COR-L47 (cell line): ENCODE data around the gene GPSM1.
A peak's percentile ranks its signal among the peaks of the same experiment; 100 is the strongest.

ENCODE experiments used
- DNase-seq: peaks from one replicate; lab custom pipeline; 2025; lab: John Stamatoyannopoulos, UW

GPSM1 gene

DNA sequence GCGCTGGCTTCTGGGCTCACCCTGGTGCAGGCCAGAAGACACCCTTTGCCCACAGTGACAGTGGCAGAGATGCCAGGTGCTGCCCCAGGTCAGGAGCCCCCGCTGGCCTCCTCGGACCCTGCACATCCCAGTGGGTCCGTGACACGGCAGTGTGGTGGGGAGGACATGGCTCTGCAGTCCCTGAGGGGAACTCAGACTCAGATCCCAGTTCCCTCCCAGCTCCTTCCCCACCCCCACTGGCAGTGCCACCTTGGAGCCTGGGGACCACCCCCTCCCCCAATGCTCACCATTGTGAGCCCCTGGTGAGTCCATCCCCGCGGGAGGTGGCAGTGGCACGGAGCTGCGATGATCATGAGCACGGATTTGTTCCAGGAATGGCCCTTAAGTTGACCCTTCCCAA, 22.9 kb upstream of the GPSM1 start:
- no peak for DNase-seq

DNA sequence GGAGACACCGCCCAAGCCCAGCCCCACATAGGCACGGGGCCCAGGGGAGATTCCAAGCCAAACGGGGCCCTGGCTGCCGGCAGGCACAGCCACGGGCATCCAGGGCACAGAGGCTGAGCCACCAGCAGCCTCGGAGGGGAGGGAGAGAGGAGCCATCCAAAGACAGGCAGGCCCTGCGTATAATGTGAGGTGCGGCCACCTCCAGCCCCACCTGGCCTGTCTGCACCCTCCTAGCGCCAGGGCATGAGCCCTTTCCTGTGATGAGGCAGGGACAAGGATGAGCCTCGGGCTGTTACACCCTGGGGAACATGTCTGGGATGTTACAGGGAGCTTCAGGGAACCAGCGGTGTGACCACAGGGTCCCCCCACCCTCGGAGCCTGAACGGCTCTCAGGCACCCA, 22.4 kb upstream of the GPSM1 start:
- DNase-seq = no peak

DNA sequence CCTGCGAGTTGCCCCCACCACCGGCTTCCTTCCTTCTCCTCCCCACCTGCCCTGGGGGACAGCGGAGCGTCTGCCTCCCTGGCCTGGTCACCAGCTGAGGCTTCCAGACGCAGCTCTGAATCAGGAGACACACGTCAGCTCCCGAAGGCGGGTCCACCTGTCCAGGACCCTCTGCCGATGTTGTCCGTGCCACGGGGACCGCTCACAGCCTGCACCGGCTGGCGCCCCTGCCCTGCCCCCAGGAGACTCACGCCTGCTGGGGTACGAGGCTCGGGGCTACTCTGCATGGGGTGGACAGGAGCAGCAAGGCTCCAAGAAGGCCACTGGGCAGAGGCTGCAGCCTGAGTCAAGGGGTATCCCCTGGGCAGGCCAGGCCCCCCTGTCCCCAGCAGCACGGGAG, 21.5 kb upstream of the GPSM1 start:
- no peak for DNase-seq

DNA sequence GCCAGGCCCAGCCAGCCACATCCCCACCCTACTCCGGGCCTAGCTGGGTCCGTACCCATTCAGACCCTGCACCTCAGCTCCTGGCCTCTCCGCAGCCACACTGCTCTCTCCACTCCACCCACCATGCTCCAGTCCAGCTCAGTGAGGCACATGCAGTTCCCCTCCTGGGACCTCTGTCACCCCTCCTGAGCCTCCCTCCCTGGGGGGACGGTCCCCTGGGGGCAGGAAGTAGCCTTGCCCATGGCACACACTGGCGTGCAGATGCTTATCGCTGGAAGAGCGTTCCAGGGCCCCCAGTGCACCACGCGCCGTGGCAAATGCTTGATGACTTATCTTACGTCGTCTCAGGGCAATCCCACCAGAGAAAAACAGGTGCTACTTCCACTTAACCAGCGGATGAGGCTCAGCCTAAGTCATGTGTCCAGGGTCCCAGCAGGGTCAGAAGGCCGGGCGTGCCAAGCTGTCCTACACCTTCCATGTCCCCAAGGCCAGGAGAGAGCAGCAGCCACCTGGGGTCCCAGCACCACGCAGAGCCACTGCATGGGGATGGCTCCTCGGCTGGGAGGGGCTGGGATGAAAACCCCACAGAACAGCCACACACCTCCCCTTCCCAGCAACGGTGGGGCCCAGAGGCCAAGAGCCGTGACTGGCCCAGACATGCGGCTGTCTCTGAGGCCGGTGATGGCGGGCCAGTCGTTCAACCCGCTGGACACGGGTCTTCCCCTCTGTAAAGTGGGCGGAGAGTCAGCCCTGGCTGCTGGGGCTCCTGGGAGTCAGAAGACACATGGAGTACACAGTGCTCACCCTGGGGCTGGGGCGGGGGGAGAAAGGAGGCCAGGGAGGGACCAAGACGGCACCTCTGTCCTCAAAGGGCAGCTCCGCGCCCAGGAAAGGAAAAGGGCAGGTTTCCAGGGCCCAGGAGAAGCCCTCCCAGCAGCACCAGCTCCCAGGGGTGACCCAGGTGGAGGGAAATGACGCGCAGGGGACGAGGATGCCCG, 20.8 kb upstream of the GPSM1 start:
- no peak for DNase-seq

DNA sequence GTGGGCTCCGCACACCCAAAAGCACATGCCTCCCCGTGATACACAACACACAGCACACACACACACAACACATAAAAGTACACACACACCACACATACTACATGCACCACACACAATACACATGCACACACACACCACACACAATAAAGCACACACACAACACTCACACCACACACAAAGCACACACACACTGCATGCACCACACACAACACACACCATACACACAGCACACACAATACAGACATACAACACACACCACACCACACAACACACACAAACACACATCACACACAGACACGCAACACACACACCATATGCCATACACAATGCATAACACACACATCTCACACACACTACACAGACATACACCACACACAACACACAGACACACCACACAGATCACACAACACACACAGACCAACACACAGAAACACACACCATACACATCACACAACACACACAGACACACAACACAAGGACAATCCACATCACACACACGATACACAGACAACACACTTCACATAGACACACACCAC, 20.1 kb upstream of the GPSM1 start:
- DNase-seq = no peak

DNA sequence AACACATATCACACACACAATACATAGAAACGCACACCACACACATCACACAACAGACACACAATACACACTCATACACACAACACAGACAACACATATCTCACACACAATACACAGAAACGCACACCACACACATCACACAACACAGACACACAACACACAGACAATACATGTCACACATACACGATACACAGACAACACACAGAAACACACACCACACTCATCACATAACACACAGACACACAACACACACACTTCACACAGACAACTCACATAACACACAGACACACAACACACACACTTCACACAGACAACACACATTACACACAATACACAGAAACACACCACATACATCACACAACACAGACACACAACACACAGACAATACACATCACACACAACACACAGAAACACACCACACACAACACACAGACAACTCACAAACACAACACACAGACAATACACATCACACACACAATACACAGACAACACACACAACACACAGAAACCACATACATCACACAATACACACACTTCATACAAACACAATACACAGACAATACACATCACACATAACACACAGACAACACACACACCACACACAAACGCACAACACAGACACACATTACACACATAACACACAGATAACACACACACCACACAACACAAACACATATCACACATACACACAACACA, 19.2 kb upstream of the GPSM1 start:
- no peak for DNase-seq

DNA sequence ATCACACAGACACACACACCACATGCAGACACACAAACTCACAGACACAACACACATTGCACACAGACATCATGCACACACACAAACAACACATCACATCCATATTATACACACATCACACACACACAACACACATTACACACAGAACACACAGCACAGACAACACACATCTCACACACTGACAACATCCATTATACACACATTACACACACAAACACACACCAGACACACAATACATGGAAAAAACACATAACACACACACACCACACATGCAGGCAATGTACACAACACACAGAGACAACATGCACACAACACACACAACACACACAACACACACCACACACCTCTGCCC, 18.7 kb upstream of the GPSM1 start:
- DNase-seq = no peak

DNA sequence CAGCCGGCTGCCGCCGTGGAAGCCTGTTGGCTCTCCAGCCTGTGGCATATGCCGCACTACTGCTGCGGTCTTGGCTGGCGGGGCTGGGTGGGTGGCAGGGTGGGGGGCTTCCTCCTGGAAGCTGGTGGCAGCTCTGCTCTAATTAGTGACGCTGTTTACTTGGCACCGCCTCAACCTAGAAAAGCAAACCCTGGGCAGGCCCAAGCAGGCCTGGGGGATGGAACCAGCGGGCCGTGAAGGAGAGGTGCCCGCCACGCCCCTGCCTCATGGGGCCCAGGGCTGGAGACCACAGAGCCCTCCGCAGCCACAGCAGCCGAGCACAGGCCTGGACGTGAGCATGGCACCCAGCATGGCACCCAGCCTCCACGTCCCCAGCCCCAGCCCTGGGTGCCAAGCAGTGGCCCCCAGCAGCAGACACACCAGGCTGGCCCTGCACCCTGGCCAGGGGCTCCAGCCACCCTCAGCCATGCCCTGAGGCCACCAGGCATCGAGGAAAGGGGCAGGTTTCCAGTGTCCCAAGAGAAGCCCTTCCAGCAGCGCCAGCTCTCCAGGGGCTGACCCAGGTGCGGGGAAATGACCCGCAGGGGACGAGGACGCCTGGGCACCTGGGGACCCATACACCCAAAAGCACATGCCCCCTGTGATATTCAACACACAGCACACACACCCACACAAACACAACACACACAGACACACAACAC, 18.1 kb upstream of the GPSM1 start:
- DNase-seq = peak; percentile 96

DNA sequence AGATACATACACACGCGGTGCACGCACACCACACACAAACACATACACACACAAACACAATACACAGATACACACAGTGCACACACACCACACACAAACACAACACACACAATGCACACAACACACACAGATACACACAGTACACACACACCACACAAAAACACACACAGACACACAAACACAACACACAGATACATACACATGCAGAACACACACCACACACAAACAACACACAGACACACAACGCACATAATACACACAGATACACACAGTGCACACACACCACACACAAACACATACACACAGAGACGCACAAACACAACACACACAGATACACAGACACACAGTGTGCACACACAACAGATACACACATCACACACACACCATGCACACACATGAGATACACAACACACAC, 17.5 kb upstream of the GPSM1 start:
- DNase-seq = no peak

DNA sequence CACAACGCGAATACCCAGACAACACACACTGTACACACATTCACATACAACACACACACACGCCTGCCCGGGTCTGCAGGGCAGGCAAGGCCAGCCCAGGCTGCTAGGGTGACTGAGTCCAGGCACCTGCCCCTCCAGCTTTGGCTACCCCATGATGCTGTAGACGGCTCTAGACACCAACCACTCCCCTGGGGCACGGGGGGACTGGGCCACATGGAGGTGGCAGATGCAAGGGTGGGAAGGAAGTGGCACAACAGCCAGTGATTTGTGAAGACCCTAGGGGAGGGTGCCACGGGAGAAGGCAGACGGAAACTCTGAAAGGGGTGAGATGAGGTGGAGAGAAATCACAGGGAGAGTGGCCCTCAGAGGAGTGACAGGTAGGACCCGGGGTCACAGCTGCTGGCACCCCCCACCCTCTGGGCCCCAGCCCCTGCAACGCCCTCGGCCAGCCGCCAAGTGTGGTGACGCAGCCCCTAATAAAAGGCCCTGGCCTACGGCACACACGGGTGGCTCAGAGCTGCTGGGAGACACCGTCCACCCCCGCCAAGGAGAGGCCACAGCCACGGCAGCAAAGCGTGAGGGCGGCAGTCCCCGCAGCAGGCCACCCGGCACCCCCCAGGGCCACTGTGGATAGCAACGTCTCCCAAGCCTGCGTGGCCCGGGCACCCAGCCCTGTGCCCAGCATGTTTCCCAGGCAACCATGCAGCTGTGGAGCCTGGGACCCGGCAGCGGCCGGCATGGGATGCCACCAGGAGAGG, 16.9 kb upstream of the GPSM1 start:
- peak; percentile 61 for DNase-seq

DNA sequence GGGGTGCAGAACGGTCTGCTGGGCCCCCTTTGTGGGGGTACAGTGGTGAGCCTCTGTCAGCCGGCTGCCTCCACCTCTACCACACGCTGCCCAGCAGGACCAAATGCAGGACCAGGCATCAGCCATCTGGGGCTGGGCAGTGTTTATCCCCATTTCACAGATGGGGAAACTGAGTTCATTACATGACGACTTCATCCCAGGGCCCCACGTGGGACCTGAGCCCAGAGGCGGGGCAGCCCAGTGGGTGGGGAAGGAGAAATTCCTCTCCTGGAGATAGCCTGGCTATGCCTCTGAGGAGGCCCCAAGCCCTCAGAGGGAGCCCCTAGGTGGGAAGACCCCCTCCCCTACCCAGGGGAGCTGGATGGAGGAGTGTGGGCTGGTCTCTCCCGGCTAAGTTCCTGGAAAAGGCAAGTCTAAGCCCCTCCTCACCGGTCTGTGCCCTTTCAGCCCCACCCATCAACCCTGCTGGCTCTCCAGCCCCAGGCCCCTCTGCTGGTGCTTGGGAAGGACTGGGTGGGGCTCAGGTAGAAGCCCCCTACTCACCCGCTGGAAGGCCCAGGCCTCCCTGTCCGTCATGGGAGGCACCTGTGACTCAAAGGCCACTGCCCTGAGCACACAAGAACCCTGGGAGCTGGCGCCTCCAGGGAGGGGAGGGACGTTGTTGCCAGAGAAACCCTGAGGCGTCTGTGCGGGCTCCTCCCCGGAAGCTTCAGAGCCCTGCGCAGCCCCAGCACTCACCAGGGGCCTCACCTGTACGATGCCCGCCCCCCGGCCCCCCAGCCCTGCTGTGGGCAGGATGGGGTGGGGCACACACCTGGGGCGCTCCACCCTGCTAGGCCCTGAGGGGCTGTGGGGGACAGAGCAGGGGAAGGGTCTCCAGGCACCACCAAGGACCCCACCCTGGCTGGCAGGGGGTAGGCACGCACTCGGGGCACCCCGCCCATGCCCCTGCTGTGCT, 16.0 kb upstream of the GPSM1 start:
- DNase-seq = peak; percentile 85

DNA sequence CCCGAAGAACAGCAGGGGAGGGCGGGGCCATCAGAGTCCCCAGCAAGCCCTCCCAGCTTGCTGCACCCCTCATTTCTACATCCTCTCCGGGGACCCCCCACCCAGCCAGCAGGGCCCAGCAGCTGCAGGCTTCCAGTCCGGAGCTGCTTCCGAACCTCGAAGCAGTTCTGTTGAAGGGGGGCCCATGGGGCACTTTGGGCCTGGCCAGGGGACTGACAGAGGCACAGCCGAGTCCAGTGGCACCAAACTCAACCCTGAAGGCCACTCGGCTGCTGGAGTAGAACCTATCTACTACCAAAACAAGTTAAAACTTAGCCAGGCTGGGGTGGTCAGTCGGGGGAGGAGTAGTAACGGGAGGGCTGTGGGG, 15.3 kb upstream of the GPSM1 start:
- no peak for DNase-seq

DNA sequence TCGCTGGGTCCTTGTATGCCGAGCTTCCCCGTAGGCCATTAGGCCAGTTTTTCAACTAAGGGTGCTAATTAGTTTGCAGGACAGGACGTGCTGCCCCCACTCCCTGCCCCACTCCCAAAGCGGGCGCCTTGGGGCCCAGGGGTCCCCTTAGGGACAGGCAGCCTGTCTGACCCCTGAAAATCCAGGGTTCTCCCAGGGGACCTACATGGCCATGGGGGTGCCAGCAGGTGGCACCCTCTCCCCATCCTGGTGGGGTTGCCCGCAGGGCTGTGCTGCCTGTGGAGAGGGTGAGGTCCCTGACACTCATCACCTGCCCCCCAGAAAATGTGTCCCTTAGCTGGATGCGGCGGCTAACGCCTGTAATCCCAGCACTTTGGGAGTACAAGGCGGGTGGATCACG, 14.9 kb upstream of the GPSM1 start:
- DNase-seq = no peak

DNA sequence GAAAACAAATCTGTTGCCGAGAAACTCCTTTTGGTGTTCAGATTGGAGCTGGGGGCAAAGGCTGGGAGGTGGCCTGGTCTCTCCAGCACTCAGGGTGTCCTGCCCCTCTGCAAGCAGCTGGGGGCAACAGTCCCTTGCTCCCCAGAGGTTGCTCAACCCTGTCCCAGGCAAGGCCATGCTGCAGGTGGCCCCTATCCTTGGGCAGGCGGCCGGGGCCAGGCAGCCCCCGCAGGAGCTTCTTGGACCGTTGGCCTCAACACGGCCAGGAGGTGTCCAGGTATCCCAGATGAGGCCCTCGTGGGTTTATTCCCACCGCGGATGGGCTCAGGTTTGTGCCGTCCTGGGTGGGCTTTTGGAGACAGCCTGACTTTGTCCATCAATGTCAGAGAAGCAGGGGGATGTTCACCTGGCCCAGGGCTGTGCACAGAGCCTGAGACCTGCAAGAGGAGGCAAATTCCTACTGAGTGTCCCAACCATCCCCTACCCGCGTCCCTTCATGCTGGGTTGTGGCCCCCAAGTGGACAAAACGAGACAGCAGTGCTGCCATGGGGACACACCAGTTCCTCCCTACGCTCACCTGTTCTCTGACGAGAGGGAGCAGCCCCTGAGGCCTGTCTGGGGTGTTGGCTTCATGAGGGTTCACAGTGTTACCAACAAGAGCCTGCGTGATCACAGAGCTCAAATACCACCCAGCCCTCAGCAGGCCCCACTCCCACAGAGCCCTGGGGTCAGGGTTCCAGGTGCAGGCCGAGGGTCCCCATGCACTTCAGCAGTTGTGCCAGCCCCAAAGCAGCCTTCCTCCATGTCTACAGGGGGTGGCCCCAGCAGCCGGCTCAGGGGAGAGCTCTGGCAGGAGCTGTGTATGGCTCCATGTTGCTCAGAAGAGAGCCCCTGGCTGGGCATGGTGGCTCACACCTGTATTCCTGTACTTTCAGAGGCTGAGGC, 14.0 kb upstream of the GPSM1 start:
- DNase-seq = no peak

DNA sequence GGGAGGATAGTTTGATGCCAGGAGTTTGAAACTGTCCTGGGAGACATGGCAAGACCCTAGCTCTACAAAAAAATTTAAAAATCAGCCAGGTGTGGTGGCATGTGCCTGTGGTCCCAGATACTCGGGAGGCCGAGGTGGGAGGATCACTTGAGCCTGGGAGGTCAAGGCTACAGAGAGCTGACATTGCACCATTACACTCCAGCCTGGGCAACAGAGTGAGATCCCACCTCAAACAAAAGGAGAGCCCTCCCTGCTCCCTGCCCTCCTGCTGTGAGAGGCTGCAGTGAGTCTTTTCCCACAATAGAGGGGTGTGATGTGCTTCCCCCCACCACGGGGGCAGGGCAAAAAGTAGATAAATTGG, 13.3 kb upstream of the GPSM1 start:
- no peak for DNase-seq

DNA sequence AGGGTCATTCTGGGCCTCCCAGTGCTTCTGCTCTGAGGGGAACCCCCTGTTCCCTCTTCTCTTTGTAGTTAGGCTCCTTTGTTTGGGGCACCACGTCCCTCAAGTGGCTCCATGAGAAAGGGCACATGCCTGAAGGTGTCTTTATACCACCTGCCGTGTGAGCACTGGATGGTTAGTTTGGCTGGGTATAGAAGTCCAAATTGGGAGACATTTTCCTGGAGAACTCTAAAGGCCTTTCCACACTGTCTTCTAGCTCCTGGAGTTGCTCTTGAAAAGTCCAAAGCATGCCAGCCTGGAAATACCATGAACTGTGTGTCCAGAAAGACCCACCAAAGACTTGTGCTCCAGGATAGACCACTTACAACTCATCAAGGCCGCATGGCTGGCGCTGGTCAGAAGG, 12.4 kb upstream of the GPSM1 start:
- no peak for DNase-seq

DNA sequence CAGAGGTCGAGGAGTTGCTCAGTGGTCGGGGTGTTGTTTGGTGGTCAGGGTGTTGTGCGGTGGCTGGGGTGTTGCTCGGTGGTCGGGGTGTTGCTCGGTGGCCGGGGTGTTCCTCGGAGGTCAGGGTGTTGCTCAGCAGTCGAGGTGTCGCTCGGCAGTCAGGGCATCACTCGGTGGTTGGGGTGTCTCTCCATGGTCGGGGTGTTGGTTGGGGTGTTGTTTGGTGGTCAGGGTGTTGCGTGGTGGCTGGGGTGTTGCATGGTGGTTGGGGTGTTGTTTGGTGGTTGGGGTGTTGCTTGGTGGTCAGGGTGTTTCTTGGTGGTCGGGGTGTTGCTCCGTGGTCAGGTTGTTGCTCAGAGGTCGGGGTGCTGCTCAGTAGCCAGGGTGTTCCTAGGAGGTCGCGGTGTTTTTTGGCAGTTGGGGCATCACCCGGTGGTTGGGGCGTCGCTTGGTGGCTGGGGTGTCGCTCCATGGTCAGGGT, 11.0 kb upstream of the GPSM1 start:
- no peak for DNase-seq

DNA sequence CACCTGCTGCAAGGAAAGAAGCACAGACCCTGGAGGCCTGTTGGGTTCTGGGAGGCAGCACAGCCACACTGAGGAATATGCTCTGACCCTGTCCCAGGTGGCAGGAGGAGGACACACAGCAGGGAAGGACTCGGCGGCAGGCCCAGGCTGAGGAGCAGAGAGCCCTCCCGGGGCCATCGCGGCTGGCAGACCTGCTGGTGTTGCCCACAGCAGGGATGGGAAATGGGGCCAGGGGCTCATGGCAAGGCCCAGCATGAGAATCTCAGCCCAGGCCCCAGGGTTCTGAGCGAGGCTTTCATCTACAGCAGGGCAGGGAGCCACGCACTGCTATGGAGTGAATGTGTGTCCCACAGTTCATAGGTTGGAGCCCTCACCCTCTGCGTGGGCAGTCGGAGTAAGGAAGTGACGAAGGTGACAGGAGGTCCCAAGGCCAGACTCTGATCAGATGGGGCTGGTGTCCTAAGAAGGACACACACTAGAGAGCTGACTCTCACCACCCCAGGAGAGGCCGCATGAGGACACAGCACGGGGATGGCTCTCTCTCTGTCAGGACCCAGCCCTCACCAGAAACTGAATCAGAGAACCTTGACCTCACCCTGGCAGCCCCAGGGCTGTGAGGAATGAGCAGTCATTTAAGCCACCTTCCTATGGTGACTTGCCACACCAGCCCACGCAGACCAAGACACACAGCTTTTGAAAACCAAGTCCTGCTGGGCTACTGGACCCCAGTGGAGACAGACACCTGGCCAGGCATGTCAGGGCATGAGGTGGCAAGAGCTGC, 10.3 kb upstream of the GPSM1 start:
- DNase-seq = no peak

DNA sequence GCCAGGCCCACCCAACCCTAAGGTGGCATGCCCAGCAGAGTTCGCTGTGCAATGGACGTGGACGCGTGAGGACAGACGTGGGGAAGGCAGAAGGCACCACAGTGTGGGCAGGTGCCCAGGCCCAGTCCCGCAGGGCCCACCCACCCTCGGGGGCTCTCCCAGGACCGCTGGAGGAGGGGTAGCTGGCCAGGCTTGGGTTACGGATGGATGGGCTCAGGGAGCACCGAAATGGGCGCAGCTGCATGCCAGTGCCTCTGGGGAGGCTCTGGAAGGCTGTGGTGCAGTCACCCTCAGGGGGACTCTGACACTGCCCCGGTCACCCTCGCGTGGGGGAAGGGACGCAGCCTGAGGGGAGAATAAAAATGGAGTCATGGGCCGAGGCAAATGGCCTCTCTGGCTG, 9.6 kb upstream of the GPSM1 start:
- DNase-seq = no peak
